Fibroblast of lung (primary cell): ENCODE results near the gene MAP4K3. TPM values are rescaled to one million over a fixed set of nuclear protein-coding genes. Genes with fewer than 3 reads are reported as not detected.

Experiments
- DNase-seq, 2 donors: peaks; one replicate each; pipeline versions ENCODE4 v3.0.0 to v3.0.0-alpha.2; 2010; ENCODE audit warnings: low read depth in 2 of 2
- H2AFZ ChIP-seq: 2 replicates; pipeline ENCODE4 v1.5.1; 2012; ENCODE audit warnings: low read length, control low read depth, inconsistent platforms
- H3K27ac ChIP-seq: 2 replicates; pipeline ENCODE4 v1.5.1; 2011; ENCODE audit warnings: low read length, control low read depth; ENCODE audit not compliant: insufficient read depth
- H3K27me3 ChIP-seq: 2 replicates; pipeline ENCODE4 v1.5.1; 2011; ENCODE audit warnings: mild to moderate bottlenecking, low read length; ENCODE audit not compliant: control insufficient read depth, insufficient read depth
- H3K36me3 ChIP-seq: 2 replicates; pipeline ENCODE4 v1.5.1; 2011; ENCODE audit warnings: low read length; ENCODE audit not compliant: control insufficient read depth, insufficient read depth
- H3K4me1 ChIP-seq: 2 replicates; pipeline ENCODE4 v1.5.1; 2011; ENCODE audit warnings: low read length; ENCODE audit not compliant: control insufficient read depth, insufficient read depth; ENCODE audit errors: extremely low read depth
- H3K4me2 ChIP-seq: 2 replicates; pipeline ENCODE4 v1.5.1; 2011; ENCODE audit warnings: low read length, control low read depth; ENCODE audit not compliant: insufficient read depth; ENCODE audit errors: extremely low read depth
- H3K4me3 ChIP-seq, 4 experiments: fragments of 200-600 bp in 1 of 4; sonication (generic) in 1 of 4; replicated peaks in 1 of 4; 2 replicates each; pipeline ENCODE4 v1.5.1; 2011 to 2016; ENCODE audit warnings: low read length in 4 of 4, low read depth in 3 of 4, mild to moderate bottlenecking in 3 of 4, control low read depth in 2 of 4, inconsistent platforms in 1 of 4, mixed read lengths in 1 of 4; ENCODE audit not compliant: insufficient read depth in 1 of 4; ENCODE audit errors: control extremely low read depth in 1 of 4
- H3K79me2 ChIP-seq: 2 replicates; pipeline ENCODE4 v1.5.1; 2012; ENCODE audit warnings: mild to moderate bottlenecking, low read length, inconsistent platforms; ENCODE audit not compliant: control insufficient read depth, insufficient read depth
- H3K9ac ChIP-seq: 2 replicates; pipeline ENCODE4 v1.5.1; 2011; ENCODE audit warnings: mild to moderate bottlenecking, low read length, control low read depth; ENCODE audit not compliant: insufficient read depth
- H3K9me3 ChIP-seq: 2 replicates; pipeline ENCODE4 v1.5.1; 2012; ENCODE audit warnings: low read depth, low read length; ENCODE audit not compliant: control insufficient read depth, insufficient read depth
- H4K20me1 ChIP-seq: 2 replicates; pipeline ENCODE4 v1.5.1; 2011; ENCODE audit warnings: low read length; ENCODE audit not compliant: control insufficient read depth, insufficient read depth; ENCODE audit errors: extremely low read depth
- CTCF ChIP-seq, 2 donors: IDR thresholded peaks in 1 of 2; conservative IDR thresholded peaks in 1 of 2; 1 replicate in 1 of 2; 2 replicates in 1 of 2; pipeline ENCODE4 v1.5.1; 2011 to 2012; ENCODE audit warnings: low read length in 2 of 2, control low read depth in 1 of 2, inconsistent platforms in 1 of 2, low read depth in 1 of 2, mild to moderate bottlenecking in 1 of 2
- EZH2 ChIP-seq: IDR thresholded peaks from 2 replicates; pipeline ENCODE4 v1.5.1; 2012; ENCODE audit warnings: low read length, control low read depth, mild to moderate bottlenecking; ENCODE audit errors: missing control alignments
- polyA plus RNA-seq, 2 donors: library from polyadenylated mRNA; depleted of rRNA in 1 of 2; stranded (reverse) in 1 of 2; unstranded in 1 of 2; fragments of >200 nt; gene quantifications; 2 replicates each; pipeline ENCODE4 v1.2.1, GENCODE V29; 2011 to 2012; ENCODE audit warnings: missing spikeins in 1 of 2
- total RNA-seq: library from RNA; depleted of rRNA; stranded (reverse); fragments of >200 nt; gene quantifications from 2 replicates; pipeline ENCODE4 v1.2.1, GENCODE V29; 2014

MAP4K3 gene
- total and polyA plus RNA-seq, 2 donors (not counting 1 experiment from before 2014, with no cell fraction given), result 40.8 to 75.7 TPM

- Histone ChIP-seq H2AFZ (no peak overlapping the region), H3K4me3 (no peak overlapping the region), H3K27ac (no peak overlapping the region), H3K79me2 (no peaks in the 10 kb centered on the region), H3K27me3 (no peaks in the 10 kb centered on the region), H4K20me1 (no peaks in the 10 kb centered on the region), H3K9ac (no peak overlapping the region), H3K4me2 (no peak overlapping the region), H3K9me3 (no peaks in the 10 kb centered on the region), H3K4me1 (no peaks in the 10 kb centered on the region), H3K36me3 (no peaks in the 10 kb centered on the region)
- TF ChIP-seq CTCF (conservative IDR thresholded peaks at IDR 0.05 in 1 of 2, IDR thresholded peaks at IDR 0.05 in 1 of 2; ENCODE audit: low read depth in 1 of 2, low read length in 2 of 2) (no peak), EZH2 (no peak)
- DNase-seq, result no peak
These were observed 11.1 kb upstream of the MAP4K3 start for GRCh38 chr2:39448169-39448502.

- Histone ChIP-seq H3K27ac (no peak overlapping the region), H4K20me1 (no peaks in the 10 kb centered on the region), H3K9me3 (no peaks in the 10 kb centered on the region), H3K4me3 (no peak overlapping the region), H3K4me1 (no peaks in the 10 kb centered on the region), H2AFZ (no peak overlapping the region), H3K36me3 (no peaks in the 10 kb centered on the region), H3K27me3 (no peaks in the 10 kb centered on the region), H3K4me2 (no peak overlapping the region), H3K9ac (no peak overlapping the region), H3K79me2 (no peaks in the 10 kb centered on the region)
- no peak for TF ChIP-seq EZH2
- TF ChIP-seq CTCF (conservative IDR thresholded peaks at IDR 0.05 in 1 of 2, IDR thresholded peaks at IDR 0.05 in 1 of 2; ENCODE audit: low read depth in 1 of 2, low read length in 2 of 2), result no peak
- DNase-seq, result peak in 1 of 2 donors; percentile 35
These were observed 10.4 kb upstream of the MAP4K3 start for GRCh38 chr2:39447266-39448168.

- TF ChIP-seq CTCF (conservative IDR thresholded peaks at IDR 0.05 in 1 of 2, IDR thresholded peaks at IDR 0.05 in 1 of 2; ENCODE audit: low read depth in 1 of 2, low read length in 2 of 2), result no peak
- TF ChIP-seq EZH2, result no peak
- H3K27me3 ChIP-seq, result no peaks in the 10 kb centered on the region
- H2AFZ ChIP-seq, result no peak overlapping the region
- no peak overlapping the region for H3K4me2 ChIP-seq
- no peaks in the 10 kb centered on the region for H3K4me1 ChIP-seq
- H3K4me3 ChIP-seq, result no peak overlapping the region
- H3K9ac ChIP-seq, result no peak overlapping the region
- DNase-seq, result no peak
- no peaks in the 10 kb centered on the region for H3K9me3 ChIP-seq
- H3K27ac ChIP-seq, result no peak overlapping the region
- H3K79me2 ChIP-seq, result peaks cover under 1% of the 10 kb centered on the region
- H4K20me1 ChIP-seq, result no peaks in the 10 kb centered on the region
- no peaks in the 10 kb centered on the region for H3K36me3 ChIP-seq
These were observed 8.8 kb upstream of the MAP4K3 start for GRCh38 chr2:39445934-39446333.
